Sigmoid colon (tissue), 7 donors: ENCODE results near the gene PEAK1. TPM values are rescaled to one million over a fixed set of nuclear protein-coding genes. Genes with fewer than 3 reads are reported as not detected.

Source experiments
- DNase-seq: peaks from one replicate; pipeline ENCODE4 v3.0.0-alpha.2; 2019
- H3K27ac ChIP-seq, 4 donors: fragments of 200-600 bp; sonication (generic); one replicate each; pipeline ENCODE4 v1.5.1; 2016 to 2019; ENCODE audit warnings: mild to moderate bottlenecking in 1 of 4
- H3K27me3 ChIP-seq, 3 donors: fragments of 200-600 bp; sonication (generic); one replicate each; pipeline ENCODE4 v1.5.1; 2019; ENCODE audit warnings: mild to moderate bottlenecking in 1 of 3
- H3K36me3 ChIP-seq, 4 donors: fragments of 200-600 bp; sonication (generic); one replicate each; pipeline ENCODE4 v1.5.1; 2016 to 2019
- H3K4me1 ChIP-seq, 4 donors: fragments of 200-600 bp; sonication (generic); one replicate each; pipeline ENCODE4 v1.5.1; 2017 to 2019
- H3K4me3 ChIP-seq, 4 donors: fragments of 200-600 bp; sonication (generic); one replicate each; pipeline ENCODE4 v1.5.1; 2017 to 2019; ENCODE audit warnings: mild to moderate bottlenecking in 2 of 4, moderate library complexity in 1 of 4
- H3K9me3 ChIP-seq, 4 donors: fragments of 200-600 bp in 3 of 4; sonication (generic) in 3 of 4; one replicate each; pipeline versions ENCODE4 v1.5.1 to v1.6.1; 2013 to 2019
- CTCF ChIP-seq, 4 experiments: fragments of 450-650 bp in 3 of 4; fragments of 200-600 bp in 1 of 4; IDR thresholded peaks; one replicate each; pipeline ENCODE4 v1.5.1; 2016 to 2019; ENCODE audit warnings: antibody characterized with exemption in 4 of 4, mild to moderate bottlenecking in 3 of 4, moderate library complexity in 2 of 4
- EP300 ChIP-seq, 4 donors: sonication (generic); formaldehyde crosslinking; IDR thresholded peaks; one replicate each; pipeline ENCODE4 v1.6.1; 2017; ENCODE audit warnings: antibody characterized with exemption in 4 of 4
- POLR2A ChIP-seq, 2 donors: fragments of 450-650 bp; IDR thresholded peaks; one replicate each; pipeline ENCODE4 v1.6.1; 2016; ENCODE audit warnings: antibody characterized with exemption in 2 of 2, mild to moderate bottlenecking in 2 of 2, moderate library complexity in 2 of 2
- POLR2AphosphoS5 ChIP-seq, 4 donors: sonication (generic); formaldehyde crosslinking; IDR thresholded peaks; one replicate each; pipeline ENCODE4 v1.6.1; 2017; ENCODE audit warnings: antibody characterized with exemption in 4 of 4
- WGBS, 2 donors: extraction: QIAGEN DNeasy Blood & Tissue Kit; methylation state at CpG; one replicate each; pipeline ENCODE4 v1.1.7; 2013; 5-methylcytosine and 5-hydroxymethylcytosine counted together
- intact Hi-C: fragments of 100-400 bp; cut with DNase I; formaldehyde crosslinking; loops from one replicate; pipeline ENCODE4 v1.15.1; 2023
- polyA plus RNA-seq, 3 donors: library from polyadenylated mRNA; stranded (reverse); fragments of 200-250 nt; gene quantifications; one replicate each; pipeline ENCODE4 v1.2.3, GENCODE V29; 2013
- total RNA-seq, 4 donors: library from RNA; depleted of rRNA; stranded (reverse); fragments of >200 nt; gene quantifications; one replicate each; pipeline ENCODE4 v1.1.0, GENCODE V29; 2016
- donor health status: healthy with polysubstance abuse.
- donor health status: Bipolar disorder and iron deficiency.
- donor health status: healthy.

PEAK1 gene
- total and polyA plus RNA-seq, 7 donors, result 3.5 to 59.8 (median 29.3) TPM

DNA sequence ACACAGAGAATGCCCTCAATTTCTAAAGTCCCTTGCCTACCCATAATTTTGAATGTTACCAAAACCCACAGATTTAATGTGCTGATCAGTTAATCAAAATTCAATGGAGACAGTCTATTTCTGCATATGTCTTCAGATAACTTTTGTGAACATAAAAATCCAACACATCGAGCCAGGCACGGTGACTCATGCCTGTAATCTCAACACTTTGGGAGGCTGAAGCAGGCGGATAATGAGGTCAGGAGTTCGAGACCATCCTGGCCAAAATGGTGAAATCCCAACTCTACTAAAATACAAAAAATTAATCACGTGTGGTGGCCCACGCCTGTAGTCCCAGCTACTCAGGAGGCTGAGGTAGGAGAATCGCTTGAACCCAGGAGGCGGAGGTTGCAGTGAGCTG, 49.3 kb downstream of the PEAK1 start:
- TF ChIP-seq EP300 (IDR thresholded peaks at IDR 0.05), result no peak
- no peak for TF ChIP-seq POLR2AphosphoS5 (IDR thresholded peaks at IDR 0.05)
- no peak for TF ChIP-seq POLR2A (IDR thresholded peaks at IDR 0.05)
- no peak for TF ChIP-seq CTCF (IDR thresholded peaks at IDR 0.05)
- intact Hi-C loops, result no loop called here

DNA sequence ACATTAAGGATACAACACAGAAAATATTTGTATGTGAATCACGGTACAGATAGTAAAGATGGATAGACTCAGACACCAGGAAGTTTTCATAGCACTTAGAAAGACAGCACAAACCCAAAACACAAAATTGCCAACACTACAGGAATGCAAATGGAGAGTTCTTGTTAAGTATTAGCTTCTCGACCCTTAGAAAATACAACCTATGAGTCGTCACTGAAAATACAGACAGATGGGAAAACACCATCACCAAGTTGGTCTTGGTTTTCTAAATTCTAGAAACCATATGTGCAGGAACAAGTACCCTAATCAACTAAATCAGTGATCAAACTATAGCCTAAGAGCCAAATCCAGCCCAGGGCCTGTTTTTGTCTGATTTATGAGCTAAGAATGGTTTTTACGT, 50.7 kb downstream of the PEAK1 start:
- no peak for TF ChIP-seq POLR2AphosphoS5 (IDR thresholded peaks at IDR 0.05)
- TF ChIP-seq CTCF (IDR thresholded peaks at IDR 0.05), result no peak
- no peak for TF ChIP-seq POLR2A (IDR thresholded peaks at IDR 0.05)
- TF ChIP-seq EP300 (IDR thresholded peaks at IDR 0.05), result no peak
- 77 to 79% methylated on average over 4 of the region's 4 CpGs for WGBS, 2 donors

More for the DNA sequence above, 49.3 kb downstream of the PEAK1 start:
- no peaks in the 10 kb centered on the region for H3K4me1 ChIP-seq
- no peak overlapping the region for H3K27ac ChIP-seq
- H3K36me3 ChIP-seq, result no peaks in the 10 kb centered on the region
- no peak overlapping the region for H3K4me3 ChIP-seq
- WGBS, 2 donors, result 91 to 93% methylated on average over 8 of the region's 8 CpGs
- DNase-seq, result no peak
- H3K27me3 ChIP-seq, result no peaks in the 10 kb centered on the region
- H3K9me3 ChIP-seq, result no peaks in the 10 kb centered on the region

GRCh38 chr15:77367631-77368030, 52.3 kb downstream of the PEAK1 start:
- peaks cover 0 to 6% (median 0%) of the 10 kb centered on the region in 4 donors for H3K36me3 ChIP-seq
- H3K27me3 ChIP-seq, result no peaks in the 10 kb centered on the region
- no peaks in the 10 kb centered on the region for H3K9me3 ChIP-seq
- DNase-seq, result no peak
- no peak overlapping the region for H3K27ac ChIP-seq
- no peak for TF ChIP-seq POLR2AphosphoS5 (IDR thresholded peaks at IDR 0.05)
- no peak for TF ChIP-seq POLR2A (IDR thresholded peaks at IDR 0.05)
- no peak for TF ChIP-seq CTCF (IDR thresholded peaks at IDR 0.05)
- no peak for TF ChIP-seq EP300 (IDR thresholded peaks at IDR 0.05)
- H3K4me3 ChIP-seq, result no peak overlapping the region
- WGBS, 2 donors, result 79 to 85% methylated on average over 2 of the region's 2 CpGs
- H3K4me1 ChIP-seq, result no peaks in the 10 kb centered on the region
- intact Hi-C loops, result no loop called here

More for the DNA sequence above, 50.7 kb downstream of the PEAK1 start:
- no peak for DNase-seq
- Histone ChIP-seq H3K27me3 (no peaks in the 10 kb centered on the region), H3K36me3 (no peaks in the 10 kb centered on the region), H3K4me3 (no peak overlapping the region), H3K27ac (no peak overlapping the region), H3K9me3 (no peaks in the 10 kb centered on the region), H3K4me1 (no peaks in the 10 kb centered on the region)
- intact Hi-C loops, result no loop called here

- Histone ChIP-seq H3K27ac (no peak overlapping the region), H3K4me1 (no peaks in the 10 kb centered on the region), H3K27me3 (no peaks in the 10 kb centered on the region), H3K4me3 (no peak overlapping the region), H3K36me3 (peaks cover 0 to 6% (median 0%) of the 10 kb centered on the region in 4 donors), H3K9me3 (no peaks in the 10 kb centered on the region)
- intact Hi-C loops, result no loop called here
- WGBS, 2 donors, result 90 to 93% methylated on average over 1 of the region's 1 CpG
- TF ChIP-seq EP300 (IDR thresholded peaks at IDR 0.05), result no peak
- no peak for TF ChIP-seq POLR2A (IDR thresholded peaks at IDR 0.05)
- TF ChIP-seq POLR2AphosphoS5 (IDR thresholded peaks at IDR 0.05), result no peak
- no peak for TF ChIP-seq CTCF (IDR thresholded peaks at IDR 0.05)
- no peak for DNase-seq
Observed at GRCh38 chr15:77361456-77361855, 58.4 kb downstream of the PEAK1 start.
